GM18873 (cell line): Measurements from ENCODE around the gene ESRRB.

Experiments
- ATAC-seq: cut with Tn5 transposase; IDR thresholded peaks from one replicate; pipeline ENCODE4 v1.9.1; 2021; ENCODE audit warnings: mild to moderate bottlenecking, moderate library complexity, moderate number of reproducible peaks; ENCODE audit not compliant: unreplicated experiment, low FRiP score

The ESRRB gene

GRCh38 chr14:76351941-76352340, 24.0 kb upstream of the ESRRB start:
- no peak for ATAC-seq

DNA sequence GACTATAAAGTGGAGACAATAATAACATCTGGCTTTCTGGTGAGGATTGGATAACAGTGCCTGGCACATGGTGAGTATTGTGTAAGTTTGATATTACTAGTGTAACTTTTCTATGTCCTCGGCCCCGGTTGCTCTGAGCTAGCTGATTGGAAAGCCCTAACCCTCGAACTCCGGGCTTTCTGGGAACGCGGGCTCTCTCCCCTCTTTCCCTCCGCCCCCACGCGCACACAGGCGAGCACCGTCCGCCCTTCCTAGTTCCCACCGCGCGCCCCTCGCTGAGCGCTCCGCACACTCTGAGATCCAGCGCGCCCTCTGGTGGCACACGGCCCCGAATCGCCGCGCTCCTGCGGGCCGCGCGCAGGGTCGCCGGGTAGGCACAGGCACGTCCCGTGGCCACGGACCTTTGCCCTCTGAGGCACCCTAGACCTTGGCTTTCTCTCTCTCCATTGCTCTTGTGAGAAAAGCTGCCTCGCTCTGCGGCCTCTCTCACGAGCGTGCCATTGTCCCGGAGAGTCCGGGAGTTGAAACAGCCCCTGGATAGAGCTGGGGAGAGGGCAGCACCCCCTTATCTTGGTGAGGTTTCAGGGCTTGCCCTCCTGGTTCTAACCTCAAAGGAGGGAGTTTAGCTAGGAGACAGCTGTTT, 23.2 kb upstream of the ESRRB start:
- ATAC-seq = no peak

GRCh38 chr14:76354310-76354709, 21.6 kb upstream of the ESRRB start:
- no peak for ATAC-seq

DNA sequence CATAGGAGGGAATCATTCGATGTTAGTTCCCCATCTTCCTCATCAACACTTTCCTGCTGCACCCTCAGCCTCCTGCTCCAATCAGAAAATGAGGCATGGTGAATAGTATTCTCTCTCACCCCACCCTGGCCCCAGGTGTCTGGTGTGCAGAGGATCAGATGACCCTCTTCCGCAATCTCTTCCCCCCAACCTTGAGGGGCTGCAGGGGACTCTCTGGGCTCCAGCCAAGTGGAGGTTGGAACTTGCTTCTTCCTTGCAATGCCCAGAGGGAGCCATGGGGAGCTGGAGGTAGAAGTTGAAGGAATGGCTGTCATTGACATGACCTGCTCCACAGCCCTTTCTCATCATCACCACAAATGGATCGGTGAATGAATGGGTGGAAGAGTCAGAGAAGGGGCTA, 20.2 kb upstream of the ESRRB start:
- no peak for ATAC-seq

DNA sequence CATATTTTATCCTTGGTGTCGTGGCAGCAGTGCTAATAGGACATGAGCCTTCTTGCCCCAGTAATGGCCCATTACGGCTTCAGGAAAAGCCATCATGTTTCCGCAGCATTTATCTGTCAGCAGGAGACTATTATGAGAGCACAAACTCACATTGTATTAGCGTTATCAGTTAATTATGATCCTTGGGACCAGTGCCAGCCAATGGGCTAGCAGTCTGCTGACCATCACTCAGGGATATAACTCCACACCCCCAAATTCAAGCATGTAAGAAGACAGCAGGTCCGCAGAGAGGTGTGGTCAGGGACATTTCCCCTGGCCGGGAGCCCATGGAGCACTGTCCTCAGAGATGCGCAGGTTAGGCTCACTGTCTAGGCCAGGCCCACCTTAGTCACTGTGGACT, 4.9 kb upstream of the ESRRB start:
- ATAC-seq = no peak

GRCh38 chr14:76373456-76373855, 2.5 kb upstream of the ESRRB start:
- ATAC-seq = no peak

GRCh38 chr14:76375484-76375883, 453 bp upstream of the ESRRB start:
- ATAC-seq = no peak

DNA sequence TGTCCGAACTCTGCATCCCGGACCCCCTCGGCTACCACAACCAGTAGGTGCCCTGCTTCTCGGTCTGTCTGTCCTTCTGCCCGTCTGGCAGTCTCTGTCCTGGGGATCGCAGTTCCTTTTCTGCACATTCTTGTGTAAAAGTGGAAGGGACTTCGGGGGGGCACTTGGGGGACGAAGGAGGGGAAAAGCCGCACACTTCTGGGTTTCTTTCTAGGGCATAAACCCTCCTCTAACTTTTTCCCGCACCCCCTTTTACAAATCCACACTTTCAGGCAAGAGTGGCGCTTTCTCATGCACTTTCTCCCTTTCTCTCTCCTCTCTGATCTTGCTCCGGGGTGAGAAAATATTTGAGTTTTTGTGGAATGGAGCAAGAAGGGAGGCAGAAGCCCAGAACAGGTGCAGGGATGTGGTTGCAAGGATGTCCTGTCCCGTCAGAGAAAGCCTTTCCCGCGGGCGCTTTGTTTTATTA, 506 bp downstream of the ESRRB start:
- ATAC-seq = no peak

GRCh38 chr14:76376878-76377734, 1.2 kb downstream of the ESRRB start:
- ATAC-seq = no peak

- no peak for ATAC-seq
These were observed 1.8 kb downstream of the ESRRB start for GRCh38 chr14:76377735-76378074.

DNA sequence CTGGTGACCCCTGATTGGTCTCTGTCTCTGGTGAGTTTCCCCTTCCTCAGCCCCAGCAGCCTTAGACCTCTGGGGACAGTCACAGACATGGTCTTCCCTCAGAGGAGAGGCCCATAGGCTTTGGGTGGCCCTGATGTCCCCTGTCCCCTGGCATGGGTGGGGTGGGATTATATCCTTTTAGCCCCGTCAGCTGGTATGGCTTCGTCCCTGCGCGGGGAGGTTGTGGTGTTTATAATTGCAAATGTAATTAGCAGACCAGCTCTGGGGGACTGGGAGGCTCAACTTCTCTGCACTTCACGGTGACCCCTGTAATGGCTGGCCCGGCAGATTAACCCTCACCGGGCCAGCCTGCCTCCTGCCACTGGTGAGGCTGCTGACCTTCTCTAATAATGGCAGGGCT, 5.1 kb downstream of the ESRRB start:
- ATAC-seq = no peak

DNA sequence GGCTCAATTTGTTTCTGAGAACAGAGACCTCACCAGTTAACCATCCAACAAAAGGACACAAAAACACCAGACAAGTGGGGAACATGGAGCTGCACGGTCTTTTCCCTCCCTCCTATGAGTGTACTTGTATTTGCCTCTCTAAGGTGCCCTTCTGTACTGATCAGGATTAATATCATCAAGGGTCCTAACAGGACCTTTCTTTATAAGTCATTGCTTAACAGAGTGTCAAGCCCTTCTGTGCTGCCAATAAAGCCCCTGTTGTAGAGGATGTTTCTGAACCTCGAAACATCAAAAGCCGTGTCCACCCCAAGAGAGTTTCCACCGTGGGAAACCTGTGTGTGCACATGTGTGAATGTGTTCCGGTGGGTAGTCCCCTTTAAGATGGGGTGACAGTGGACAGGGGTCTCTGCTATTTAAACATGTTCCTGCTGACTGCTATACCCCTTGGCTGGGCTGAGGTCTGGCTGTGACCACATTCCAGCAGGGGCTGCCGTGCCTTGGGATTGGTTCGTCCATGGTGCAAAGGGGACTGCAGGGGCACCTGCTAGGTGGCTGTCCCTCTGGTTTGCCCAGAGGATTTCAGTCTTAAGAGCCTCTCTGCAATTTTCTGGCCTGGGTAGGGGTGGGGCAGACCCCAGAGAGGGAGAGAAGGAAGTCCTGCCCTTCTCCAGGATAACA, 6.0 kb downstream of the ESRRB start:
- no peak for ATAC-seq

DNA sequence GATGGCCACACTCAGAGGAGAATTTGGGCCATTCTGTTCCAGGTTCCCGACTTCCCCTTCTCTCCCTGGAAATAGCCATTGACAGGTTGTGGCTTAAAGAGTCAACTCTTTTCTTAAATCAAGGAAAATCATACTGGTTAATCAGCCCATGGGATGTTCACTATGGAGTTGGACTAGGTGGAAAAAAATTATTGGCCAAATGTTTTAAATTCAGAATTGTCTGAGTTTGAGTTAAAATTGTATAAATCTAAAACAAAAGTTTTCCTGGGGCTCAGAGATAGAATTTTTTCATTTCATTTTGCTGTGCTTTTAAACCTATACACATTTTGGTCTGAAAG, 6.5 kb downstream of the ESRRB start:
- ATAC-seq = no peak

DNA sequence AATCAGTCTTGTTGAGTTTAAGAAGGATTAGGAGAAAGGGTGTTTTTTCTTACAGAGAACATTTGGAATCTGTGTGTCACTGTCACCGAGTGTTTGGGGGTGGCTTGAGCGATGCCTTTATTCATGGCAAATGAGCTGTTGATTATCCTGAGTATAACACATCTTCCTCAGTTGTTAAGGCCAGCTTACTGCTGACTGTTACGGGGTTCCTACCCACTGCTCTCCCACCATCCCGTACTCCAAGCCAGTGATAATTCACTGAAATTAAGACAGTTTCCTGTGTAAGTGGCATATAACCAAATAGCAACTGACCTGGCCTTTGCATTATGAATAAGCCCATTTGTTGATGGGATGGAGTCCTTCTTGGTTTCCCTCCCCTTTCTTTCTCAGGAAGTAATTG, 9.5 kb downstream of the ESRRB start:
- ATAC-seq = no peak

DNA sequence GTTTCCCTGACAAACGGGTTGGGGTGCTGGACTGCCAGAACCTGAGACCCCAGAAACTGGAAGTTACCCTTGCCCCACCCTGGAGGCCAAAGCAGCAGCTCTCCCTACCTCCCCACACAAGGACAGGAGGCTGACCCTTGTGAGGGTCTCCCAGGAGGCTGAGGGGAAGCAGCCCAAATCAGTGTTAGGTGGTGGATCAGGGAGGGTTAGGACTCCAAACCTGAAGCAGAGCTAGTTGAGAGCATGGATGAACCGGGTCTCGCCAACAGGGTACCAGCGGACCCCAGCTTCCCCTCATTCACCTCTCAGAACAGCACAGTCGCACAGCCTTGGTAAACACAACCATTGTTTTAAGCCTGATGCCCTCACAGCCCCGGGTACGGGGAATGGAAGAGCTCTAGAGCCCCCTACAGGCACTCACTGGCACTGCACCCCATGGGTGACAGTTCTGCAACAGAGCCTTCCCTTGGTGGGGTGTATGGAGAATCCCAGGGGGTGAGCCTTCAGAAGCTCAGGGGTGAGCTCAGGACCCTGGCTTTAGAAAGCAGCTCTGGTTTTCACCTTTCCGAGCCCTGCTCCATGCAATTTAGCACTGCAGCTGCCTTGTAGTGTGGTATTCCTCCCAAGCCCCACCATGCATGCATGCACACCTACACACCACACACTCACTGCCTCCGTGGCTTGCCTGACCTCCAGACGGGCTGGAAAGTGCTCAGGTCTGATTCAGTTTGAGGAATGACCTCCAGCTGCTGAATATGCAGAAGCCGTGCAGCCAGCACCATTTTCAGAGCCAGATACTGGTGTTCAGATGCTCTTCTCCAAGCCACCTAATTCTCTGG, 11.2 kb downstream of the ESRRB start:
- no peak for ATAC-seq

- ATAC-seq = no peak
These were observed 13.9 kb downstream of the ESRRB start for GRCh38 chr14:76389841-76390240.

DNA sequence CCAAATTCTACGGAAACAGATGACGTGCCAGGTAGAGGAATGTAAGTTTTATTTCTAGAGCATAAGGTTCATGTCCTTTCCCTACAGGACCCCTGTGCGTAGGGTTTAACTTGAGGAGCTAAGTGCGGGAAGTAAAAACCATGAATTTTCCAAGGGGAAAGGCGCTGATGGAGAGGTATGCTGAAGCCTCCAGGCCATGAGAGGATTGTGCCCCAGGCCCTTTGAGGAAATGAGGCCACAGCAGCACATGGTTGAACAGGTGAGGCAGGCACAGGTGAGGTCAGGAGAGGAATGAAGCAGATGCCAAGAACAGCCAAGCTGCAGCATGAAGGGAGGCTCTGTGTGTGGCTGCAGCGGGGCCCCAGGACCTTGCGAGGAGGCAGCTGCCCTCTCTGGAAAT, 14.7 kb downstream of the ESRRB start:
- ATAC-seq = no peak

GRCh38 chr14:76391981-76392690, 16.2 kb downstream of the ESRRB start:
- ATAC-seq = no peak

- ATAC-seq = no peak
These were observed 18.6 kb downstream of the ESRRB start for GRCh38 chr14:76394569-76394968.

DNA sequence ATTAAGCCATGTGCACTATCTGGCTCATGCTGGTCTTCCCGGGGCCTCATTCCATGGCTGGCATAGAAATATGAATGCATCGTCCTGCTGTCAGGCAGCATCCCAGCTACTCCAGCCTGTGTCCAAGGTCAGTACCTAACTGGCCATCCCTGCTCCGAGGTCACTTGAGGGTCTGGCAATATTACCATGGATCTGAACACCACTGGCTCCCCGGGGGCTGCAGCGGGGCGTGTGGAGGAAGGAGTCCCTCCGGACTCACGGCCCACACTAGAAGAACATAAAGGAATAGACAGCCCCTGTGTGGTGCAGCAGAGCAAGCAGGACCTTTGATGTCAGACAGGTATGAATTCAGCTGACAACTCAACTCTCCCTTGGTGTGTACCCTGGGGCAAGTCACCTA, 19.2 kb downstream of the ESRRB start:
- no peak for ATAC-seq
